ENCODE results near the gene ZNF654.
"Not testable (repeated sequence)": the region's sequence is repeated elsewhere in the genome, so short reads cannot be mapped to it uniquely, and the experiment has no call there.

ZNF654 gene

GRCh38 chr3:88075072-88075471 is 16.0 kb downstream of the ZNF654 start:
- no peak for DNase-seq

- DNase-seq = no peak
Measured at GRCh38 chr3:88075497-88075896, 16.4 kb downstream of the ZNF654 start.

- DNase-seq = no peak
Measured at GRCh38 chr3:88076712-88077111, 17.7 kb downstream of the ZNF654 start.

GRCh38 chr3:88078932-88079331 is 19.9 kb downstream of the ZNF654 start:
- no peak for DNase-seq

- no peak for DNase-seq
Measured at GRCh38 chr3:88082854-88083253, 23.8 kb downstream of the ZNF654 start.

GRCh38 chr3:88084097-88084501 is 25.0 kb downstream of the ZNF654 start:
- DNase-seq = no peak

GRCh38 chr3:88090681-88091080 is 31.6 kb downstream of the ZNF654 start:
- DNase-seq = no peak

GRCh38 chr3:88092270-88092669 is 33.2 kb downstream of the ZNF654 start:
- DNase-seq = no peak

GRCh38 chr3:88093266-88093665 is 34.2 kb downstream of the ZNF654 start:
- DNase-seq = no peak

- DNase-seq = no peak
Measured at GRCh38 chr3:88101142-88101541, 42.1 kb downstream of the ZNF654 start.

- no peak for DNase-seq
Measured at GRCh38 chr3:88105325-88105724, 46.3 kb downstream of the ZNF654 start.

- DNase-seq = no peak
Measured at GRCh38 chr3:88112289-88112688, 53.2 kb downstream of the ZNF654 start.

GRCh38 chr3:88113311-88114162 is 54.5 kb downstream of the ZNF654 start:
- DNase-seq = peak; percentile 46

- no peak for DNase-seq
Measured at GRCh38 chr3:88114878-88115549, 56.0 kb downstream of the ZNF654 start.

- no peak for DNase-seq
Measured at GRCh38 chr3:88117683-88118082, 58.6 kb downstream of the ZNF654 start.

- DNase-seq = not testable (repeated sequence)
Measured at GRCh38 chr3:88118603-88119002, 59.5 kb downstream of the ZNF654 start.

GRCh38 chr3:88123526-88123925 is 64.5 kb downstream of the ZNF654 start:
- DNase-seq = no peak

- no peak for DNase-seq
Measured at GRCh38 chr3:88131695-88132094, 72.6 kb downstream of the ZNF654 start.

GRCh38 chr3:88132894-88133293 is 73.8 kb downstream of the ZNF654 start:
- no peak for DNase-seq

- DNase-seq = no peak
Measured at GRCh38 chr3:88133711-88134263, 74.7 kb downstream of the ZNF654 start.

- DNase-seq = no peak
Measured at GRCh38 chr3:88137836-88138235, 78.8 kb downstream of the ZNF654 start.

GRCh38 chr3:88141458-88142083 is 82.5 kb downstream of the ZNF654 start:
- no peak for DNase-seq

GRCh38 chr3:88142094-88142624 is 83.1 kb downstream of the ZNF654 start:
- no peak for DNase-seq
